AG04450 (cell line): Measurements from ENCODE around the gene F10. TPM values are rescaled to one million over a fixed set of nuclear protein-coding genes. Genes with fewer than 3 reads are reported as not detected.

ENCODE experiments used
- CTCF ChIA-PET: fragments of 300-600, 350-600 bp; formaldehyde crosslinking; extraction: SDS; loops from one replicate; lab custom pipeline; 2022; ENCODE audit warnings: antibody characterized with exemption, inconsistent platforms; lab: Charles Lee
- POLR2A ChIA-PET: fragments of 350-600 bp; formaldehyde crosslinking; extraction: SDS; loops from one replicate; lab custom pipeline; 2021; ENCODE audit warnings: antibody characterized with exemption, inconsistent platforms; lab: Yijun Ruan, JAX
- DNase-seq: peaks from one replicate; pipeline ENCODE4 v3.0.0-alpha.2; 2011; ENCODE audit warnings: low read depth, low spot score
- H3K27ac ChIP-seq: one replicate; pipeline ENCODE4 v1.5.1; 2012; ENCODE audit warnings: low read depth, low read length, control low read depth
- H3K27me3 ChIP-seq: one replicate; pipeline ENCODE4 v1.6.0; 2012; ENCODE audit warnings: low read length; ENCODE audit not compliant: control insufficient read depth, insufficient read depth
- H3K4me3 ChIP-seq: 2 replicates; pipeline ENCODE4 v1.5.1; 2011; ENCODE audit warnings: mild to moderate bottlenecking, low read depth, low read length, control low read depth
- H3K9me3 ChIP-seq: 2 replicates; pipeline ENCODE4 v1.5.1; 2012; ENCODE audit warnings: low read length; ENCODE audit not compliant: control insufficient read depth, insufficient read depth
- polyA plus RNA-seq: library from polyadenylated mRNA; depleted of rRNA; stranded (reverse); fragments of >200 nt; gene quantifications from 2 replicates; pipeline ENCODE4 v1.2.3, GENCODE V29; 2011
- TF ChIP-seq, protein P1 (sequence below): IDR thresholded peaks from 2 replicates; pipeline ENCODE4 v1.5.1; 2011; ENCODE audit warnings: low read depth, low read length, control low read depth, inconsistent platforms

F10 gene
- polyA plus RNA-seq, 1 experiment = 17.7 TPM

DNA sequence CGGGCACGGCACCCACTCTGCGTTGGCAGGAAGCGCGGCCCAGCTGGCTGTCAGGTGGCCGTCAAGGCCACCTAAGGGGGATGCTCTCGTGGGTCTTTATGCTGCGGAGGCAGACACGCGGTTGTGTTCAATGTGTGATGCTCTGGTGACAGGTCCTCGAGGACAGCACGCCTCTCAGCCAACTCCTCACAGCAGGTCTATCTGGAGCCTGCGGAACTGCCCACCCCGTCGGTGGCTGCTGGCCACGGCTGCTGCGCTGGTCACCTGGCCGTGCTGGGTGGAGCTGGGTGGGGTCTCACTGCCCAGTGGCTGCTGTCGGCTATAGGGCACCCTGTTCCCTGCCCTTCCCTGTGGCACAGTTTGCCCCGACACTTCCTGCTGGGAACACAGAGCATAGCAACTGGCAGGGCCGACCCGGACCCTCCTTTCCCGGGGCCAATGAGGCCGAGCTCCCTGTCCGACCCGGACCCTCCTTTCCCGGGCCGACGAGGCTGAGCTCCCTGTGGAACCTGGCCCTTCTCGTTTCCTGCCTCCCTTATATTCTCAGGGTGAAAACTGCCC, 31.3 kb upstream of the F10 start:
- ChIA-PET CTCF (no interaction called here), POLR2A (no interaction called here)
- Histone ChIP-seq H3K4me3 (no peak overlapping the region), H3K27me3 (peaks cover 24% of the 10 kb centered on the region), H3K27ac (no peak overlapping the region), H3K9me3 (no peaks in the 10 kb centered on the region; the same call in 1 of the 2 replicates)
- DNase-seq = no peak
- TF ChIP-seq, protein P1, sequence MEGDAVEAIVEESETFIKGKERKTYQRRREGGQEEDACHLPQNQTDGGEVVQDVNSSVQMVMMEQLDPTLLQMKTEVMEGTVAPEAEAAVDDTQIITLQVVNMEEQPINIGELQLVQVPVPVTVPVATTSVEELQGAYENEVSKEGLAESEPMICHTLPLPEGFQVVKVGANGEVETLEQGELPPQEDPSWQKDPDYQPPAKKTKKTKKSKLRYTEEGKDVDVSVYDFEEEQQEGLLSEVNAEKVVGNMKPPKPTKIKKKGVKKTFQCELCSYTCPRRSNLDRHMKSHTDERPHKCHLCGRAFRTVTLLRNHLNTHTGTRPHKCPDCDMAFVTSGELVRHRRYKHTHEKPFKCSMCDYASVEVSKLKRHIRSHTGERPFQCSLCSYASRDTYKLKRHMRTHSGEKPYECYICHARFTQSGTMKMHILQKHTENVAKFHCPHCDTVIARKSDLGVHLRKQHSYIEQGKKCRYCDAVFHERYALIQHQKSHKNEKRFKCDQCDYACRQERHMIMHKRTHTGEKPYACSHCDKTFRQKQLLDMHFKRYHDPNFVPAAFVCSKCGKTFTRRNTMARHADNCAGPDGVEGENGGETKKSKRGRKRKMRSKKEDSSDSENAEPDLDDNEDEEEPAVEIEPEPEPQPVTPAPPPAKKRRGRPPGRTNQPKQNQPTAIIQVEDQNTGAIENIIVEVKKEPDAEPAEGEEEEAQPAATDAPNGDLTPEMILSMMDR = no peak

DNA sequence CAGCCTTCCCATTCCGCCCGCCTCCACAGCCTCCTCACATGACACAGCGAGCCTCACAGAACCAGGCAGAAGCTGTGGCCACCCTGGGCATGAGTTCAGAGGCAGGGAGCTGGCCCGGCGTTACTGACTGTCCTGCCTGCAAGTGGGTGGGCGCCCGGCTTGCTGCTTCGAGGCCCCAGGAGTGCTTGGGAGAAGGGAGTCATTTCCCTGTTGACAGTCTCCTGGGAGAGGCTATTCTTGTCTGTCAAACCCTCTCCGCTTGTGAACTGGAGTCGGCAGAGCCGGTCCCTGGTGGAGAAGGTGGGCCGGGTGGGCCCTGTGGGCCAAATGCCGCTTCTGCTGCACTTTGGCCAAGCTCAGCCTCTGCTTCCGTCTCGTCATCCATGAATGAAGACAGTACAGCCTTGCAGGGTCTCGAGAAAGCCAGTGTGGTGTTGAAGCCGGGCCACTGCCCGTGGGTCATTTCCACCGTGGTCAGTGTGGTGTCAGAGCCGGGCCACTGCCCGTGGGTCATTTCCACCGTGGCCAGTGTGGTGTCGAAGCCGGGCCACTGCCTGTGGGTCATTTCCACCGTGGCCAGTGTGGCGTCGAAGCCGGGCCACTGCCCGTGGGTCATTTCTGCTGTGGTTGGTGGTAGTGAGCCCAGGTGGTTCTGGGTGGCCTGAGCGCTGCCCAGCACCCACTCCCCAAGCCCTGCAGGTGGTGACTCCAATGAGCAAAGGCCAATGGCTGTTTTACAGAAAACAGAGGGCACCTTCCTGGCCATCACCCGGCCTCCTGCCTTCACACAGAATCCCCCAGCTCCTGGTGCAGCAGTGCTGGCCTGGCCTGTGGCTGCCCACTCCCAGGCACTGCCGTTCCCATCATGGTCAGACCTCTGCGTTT, 30.5 kb upstream of the F10 start:
- no peaks in the 10 kb centered on the region; the same call in 1 of the 2 replicates for H3K9me3 ChIP-seq
- no peak for DNase-seq
- ChIA-PET POLR2A (no interaction called here), CTCF (no interaction called here)
- H3K27me3 ChIP-seq = peaks cover 24% of the 10 kb centered on the region
- no peak overlapping the region for H3K4me3 ChIP-seq
- no peak overlapping the region for H3K27ac ChIP-seq
- TF ChIP-seq, protein P1 = no peak

DNA sequence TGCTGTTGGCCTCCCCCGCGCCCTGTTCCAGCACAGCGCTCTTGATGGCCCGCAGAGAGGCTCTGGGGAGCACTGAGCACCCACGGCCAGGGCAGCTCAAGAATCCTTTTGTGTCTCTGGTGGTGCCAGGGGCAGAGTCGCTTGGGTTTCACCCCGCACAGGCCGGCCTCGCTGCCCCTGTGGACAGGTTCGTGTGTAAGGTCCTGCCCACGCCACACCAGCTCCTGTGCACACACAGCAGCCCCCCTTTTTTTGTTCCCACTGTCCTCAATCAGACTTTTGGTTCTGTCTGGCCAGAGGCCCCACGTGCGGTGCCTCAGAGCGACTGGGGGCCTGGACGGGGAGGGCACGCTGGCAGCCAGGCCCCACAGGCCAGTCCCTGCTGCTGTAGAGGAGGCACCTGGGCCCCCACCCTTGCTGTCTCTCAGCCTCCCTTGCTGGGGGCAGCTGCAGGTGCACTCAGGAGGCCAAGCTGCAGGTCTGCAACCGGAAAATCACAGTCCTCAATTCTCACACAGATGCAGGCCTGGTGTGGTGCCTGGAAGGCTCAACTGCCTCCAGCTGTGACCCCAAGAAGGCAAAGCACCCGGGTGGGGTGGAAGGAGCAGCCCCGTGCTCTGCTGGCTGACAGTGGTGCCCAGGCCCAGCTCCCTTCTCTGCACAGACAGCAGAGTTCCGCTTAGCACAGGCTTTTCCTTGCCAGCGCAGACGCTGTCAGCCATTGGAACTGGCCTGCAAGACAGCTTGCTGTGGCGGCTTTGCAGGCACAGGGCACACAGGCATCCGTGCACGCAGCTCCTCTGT, 29.6 kb upstream of the F10 start:
- Histone ChIP-seq H3K4me3 (no peak overlapping the region), H3K27ac (no peak overlapping the region), H3K9me3 (no peaks in the 10 kb centered on the region; the same call in 1 of the 2 replicates), H3K27me3 (peaks cover 30% of the 10 kb centered on the region)
- POLR2A ChIA-PET = no interaction called here
- no peak for DNase-seq
- TF ChIP-seq, protein P1 = no peak
- CTCF ChIA-PET = no interaction called here

DNA sequence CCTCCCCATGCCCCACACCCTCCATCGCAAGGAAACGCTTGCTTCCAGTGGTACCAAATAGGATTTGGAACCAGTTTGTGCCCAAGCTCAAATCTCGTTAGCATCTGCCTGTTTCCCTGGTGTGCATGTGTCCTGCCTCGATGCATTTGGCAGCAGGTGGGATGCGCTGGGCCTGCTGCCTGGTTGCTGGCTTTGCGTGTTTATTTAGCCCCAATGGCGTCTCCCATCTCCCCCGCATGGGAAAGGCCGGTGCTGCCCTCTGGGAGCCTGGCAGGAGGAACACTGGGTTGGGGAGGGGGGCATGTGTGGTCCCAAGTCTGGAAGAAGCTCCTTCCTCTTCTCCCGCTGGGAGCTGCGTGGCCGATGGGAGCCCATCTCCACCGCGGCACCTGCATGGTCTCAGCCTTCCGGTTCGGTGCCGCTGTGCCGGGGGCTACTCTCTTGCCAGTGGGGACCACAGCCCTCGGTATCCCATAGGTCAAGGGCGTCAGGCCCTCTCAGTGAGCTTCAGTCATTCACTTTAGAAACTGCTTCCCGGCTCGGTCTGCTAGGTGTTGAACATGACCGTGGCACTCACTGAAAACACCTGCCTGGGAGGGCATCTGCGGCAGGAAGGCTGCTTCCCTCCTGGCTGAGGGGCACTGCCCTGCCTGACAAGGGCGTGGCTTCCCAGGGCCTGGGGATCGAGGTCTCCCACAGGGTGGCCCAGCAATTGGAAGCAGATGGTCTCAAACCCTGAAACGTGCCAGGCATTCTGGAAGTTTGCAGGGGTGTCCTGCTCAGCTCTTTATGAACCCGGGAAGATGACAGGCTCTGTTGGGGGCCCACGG, 28.8 kb upstream of the F10 start:
- Histone ChIP-seq H3K9me3 (no peaks in the 10 kb centered on the region; the same call in 1 of the 2 replicates), H3K27ac (no peak overlapping the region), H3K4me3 (no peak overlapping the region), H3K27me3 (peaks cover 35% of the 10 kb centered on the region)
- DNase-seq = no peak
- CTCF ChIA-PET = interaction anchor here (0.7 kb wide), 1 partner anchor 59 kb away, joined by 4 read pairs; no protein-coding TSS in a partner anchor
- POLR2A ChIA-PET = no interaction called here
- TF ChIP-seq, protein P1 = no peak
